ENCODE results near the gene POLE. TPM values are rescaled to one million over a fixed set of nuclear protein-coding genes. Genes with fewer than 3 reads are reported as not detected.

Gene POLE
- total RNA-seq, 1 donor = 37.4 TPM

- DNase-seq (ENCODE audit: low read depth) = no peak
- H3K4me3 ChIP-seq (ENCODE audit: low read depth, low read length) = no peak overlapping the region
- TF ChIP-seq, protein P1, sequence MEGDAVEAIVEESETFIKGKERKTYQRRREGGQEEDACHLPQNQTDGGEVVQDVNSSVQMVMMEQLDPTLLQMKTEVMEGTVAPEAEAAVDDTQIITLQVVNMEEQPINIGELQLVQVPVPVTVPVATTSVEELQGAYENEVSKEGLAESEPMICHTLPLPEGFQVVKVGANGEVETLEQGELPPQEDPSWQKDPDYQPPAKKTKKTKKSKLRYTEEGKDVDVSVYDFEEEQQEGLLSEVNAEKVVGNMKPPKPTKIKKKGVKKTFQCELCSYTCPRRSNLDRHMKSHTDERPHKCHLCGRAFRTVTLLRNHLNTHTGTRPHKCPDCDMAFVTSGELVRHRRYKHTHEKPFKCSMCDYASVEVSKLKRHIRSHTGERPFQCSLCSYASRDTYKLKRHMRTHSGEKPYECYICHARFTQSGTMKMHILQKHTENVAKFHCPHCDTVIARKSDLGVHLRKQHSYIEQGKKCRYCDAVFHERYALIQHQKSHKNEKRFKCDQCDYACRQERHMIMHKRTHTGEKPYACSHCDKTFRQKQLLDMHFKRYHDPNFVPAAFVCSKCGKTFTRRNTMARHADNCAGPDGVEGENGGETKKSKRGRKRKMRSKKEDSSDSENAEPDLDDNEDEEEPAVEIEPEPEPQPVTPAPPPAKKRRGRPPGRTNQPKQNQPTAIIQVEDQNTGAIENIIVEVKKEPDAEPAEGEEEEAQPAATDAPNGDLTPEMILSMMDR (IDR thresholded peaks at IDR 0.05; ENCODE audit: insufficient read depth, low read length) = no peak
Measured at GRCh38 chr12:132718644-132719043, 31.5 kb upstream of the POLE start.

DNA sequence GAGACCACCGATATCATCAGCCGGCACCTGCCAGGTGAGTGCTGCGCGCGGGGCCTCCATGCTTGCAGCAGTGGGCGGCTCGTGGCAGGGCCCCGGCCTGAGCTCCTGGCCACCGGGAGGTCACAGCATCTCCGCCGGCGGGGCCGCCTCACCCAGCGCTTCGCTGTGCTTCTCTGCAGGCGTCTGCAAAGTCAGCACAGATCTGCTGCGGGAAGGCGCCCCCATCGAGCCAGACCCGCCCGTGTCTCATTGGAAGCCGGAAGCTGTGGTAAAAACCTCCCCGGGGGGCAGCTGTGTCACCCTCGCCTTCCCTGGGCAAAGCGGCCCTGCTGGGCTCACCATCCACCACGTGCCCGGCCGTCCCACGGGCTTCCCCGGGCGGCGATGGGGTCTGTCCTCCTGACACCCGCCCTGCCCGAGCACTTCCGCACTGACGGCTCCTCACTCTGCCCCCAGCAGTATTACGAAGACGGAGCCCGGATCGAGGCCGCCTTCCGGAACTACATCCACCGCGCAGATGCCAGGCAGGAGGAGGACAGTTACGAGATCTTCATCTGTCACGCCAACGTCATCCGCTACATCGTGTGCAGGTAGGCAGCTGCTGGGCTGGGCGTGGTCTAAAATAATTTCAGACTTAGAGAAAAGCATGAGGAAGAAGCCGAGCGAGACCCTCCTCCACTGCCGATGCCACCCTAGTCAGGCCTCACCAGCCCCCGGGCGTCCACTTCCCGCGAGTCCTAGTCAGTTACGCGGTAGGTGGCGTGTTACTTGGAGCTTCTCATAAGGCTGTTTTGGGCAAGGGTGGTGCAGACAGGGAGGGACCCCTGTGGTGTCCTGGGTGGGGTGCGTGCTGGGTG is 30.6 kb upstream of the POLE start:
- TF ChIP-seq, protein P1 (IDR thresholded peaks at IDR 0.05; ENCODE audit: insufficient read depth, low read length) = no peak
- DNase-seq (ENCODE audit: low read depth) = no peak
- no peak overlapping the region for H3K4me3 ChIP-seq (ENCODE audit: low read depth, low read length)

DNA sequence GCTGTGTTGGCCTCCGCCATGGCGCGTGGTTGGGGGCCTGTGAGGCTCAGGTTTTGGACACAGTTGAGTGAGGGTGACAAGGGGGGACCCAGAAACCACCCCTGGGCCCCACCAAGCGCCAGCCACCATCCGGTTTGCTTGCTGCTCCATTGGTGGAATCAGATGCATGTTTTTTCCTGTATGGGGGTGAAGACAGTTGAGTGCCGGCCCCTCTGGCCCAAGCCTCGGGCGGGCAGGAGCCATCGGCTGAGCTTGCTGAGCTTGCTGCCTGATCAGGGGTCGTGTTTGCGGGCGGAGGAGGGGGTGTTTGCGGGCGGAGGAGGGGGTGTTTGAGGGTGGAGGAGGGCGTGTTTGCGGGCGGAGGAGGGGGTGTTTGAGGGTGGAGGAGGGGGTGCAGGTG is 29.9 kb upstream of the POLE start:
- no peak overlapping the region for H3K4me3 ChIP-seq (ENCODE audit: low read depth, low read length)
- TF ChIP-seq, protein P1 (IDR thresholded peaks at IDR 0.05; ENCODE audit: insufficient read depth, low read length) = no peak
- DNase-seq (ENCODE audit: low read depth) = no peak

DNA sequence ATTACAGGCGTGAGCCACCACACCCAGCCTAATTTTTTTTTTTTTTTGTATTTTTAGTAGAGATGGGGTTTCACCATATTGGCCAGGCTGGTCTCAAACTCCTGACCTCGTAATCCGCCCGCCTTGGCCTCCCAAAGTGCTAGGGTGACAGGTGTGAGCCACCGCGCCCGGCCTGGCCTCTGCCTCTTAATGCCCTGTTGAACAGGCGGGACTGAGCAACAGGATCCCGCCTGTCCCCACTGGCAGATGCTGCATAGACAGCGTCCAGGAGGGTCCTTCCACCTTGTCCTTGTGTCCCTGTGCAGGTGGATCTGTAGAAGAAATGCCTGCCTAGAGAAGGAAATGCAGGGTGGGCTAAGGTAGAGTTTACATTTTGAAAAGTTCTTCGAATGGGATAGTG is 29.2 kb upstream of the POLE start:
- H3K4me3 ChIP-seq (ENCODE audit: low read depth, low read length) = no peak overlapping the region
- TF ChIP-seq, protein P1 (IDR thresholded peaks at IDR 0.05; ENCODE audit: insufficient read depth, low read length) = no peak
- DNase-seq (ENCODE audit: low read depth) = no peak

DNA sequence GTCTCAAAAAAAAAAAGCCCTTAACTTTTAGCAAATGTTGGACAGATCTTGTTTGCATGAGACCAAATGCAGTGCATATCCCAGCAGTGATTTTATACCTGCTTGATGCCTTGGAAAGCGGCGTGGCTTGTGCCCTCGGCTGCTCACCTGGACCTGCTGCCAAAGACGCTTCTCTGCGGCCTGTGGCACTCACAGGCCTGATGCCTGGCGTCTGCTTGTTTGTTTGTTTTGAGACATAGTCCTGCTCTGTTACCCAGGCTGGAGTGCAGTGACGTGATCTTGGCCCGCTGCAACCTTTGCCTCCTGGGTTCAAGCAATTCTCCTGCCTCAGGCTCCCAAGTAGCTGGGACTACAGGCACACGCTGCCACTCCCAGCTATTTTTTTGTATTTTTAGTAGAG is 28.7 kb upstream of the POLE start:
- DNase-seq (ENCODE audit: low read depth) = no peak

GRCh38 chr12:132713123-132713522 is 26.0 kb upstream of the POLE start:
- no peak for DNase-seq (ENCODE audit: low read depth)
- TF ChIP-seq, protein P1 (IDR thresholded peaks at IDR 0.05; ENCODE audit: insufficient read depth, low read length) = no peak
- no peak overlapping the region for H3K4me3 ChIP-seq (ENCODE audit: low read depth, low read length)

More for the DNA sequence above, 28.7 kb upstream of the POLE start:
- TF ChIP-seq, protein P1 (IDR thresholded peaks at IDR 0.05; ENCODE audit: insufficient read depth, low read length) = no peak
- H3K4me3 ChIP-seq (ENCODE audit: low read depth, low read length) = no peak overlapping the region

All from fibroblast of the aortic adventitia (primary cell).